ENCODE measurements around the gene CACNG3.

DNA sequence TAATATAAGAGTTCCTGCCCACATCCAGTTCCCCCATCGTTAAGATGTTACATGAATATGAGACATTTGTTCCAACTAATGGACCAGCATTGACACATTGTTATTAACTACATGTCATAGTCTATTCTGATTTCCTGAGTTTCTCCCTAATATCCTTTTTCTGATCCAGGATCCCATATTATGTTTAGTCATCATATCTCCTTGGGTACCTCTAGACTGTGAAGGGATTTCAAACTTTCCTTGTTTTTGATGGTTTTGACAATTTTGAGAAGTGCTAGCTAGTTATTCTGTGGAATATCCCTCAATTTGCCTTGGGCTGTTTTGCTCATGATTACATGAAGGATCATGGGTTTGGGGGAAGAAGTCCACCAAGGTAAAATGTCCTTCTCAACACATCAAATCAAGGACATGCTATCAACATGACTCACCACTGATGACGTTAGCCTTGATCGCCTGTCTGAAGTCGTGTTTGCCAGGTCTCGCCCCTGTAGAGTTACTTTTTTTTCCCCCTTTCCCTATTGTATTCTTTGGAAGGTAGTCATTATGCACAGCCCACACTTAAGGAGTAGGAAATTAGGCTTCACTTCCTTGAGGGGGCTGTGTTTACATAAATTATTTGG, 42.5 kb downstream of the CACNG3 start:
- TF ChIP-seq POLR2AphosphoS5 (IDR thresholded peaks at IDR 0.05; ENCODE audit: insufficient read depth in 1 of 2, low read depth in 1 of 2) (no peak), CTCF (IDR thresholded peaks at IDR 0.05) (no peak)
